ENCODE results near the gene ZNF416. TPM values are rescaled to one million over a fixed set of nuclear protein-coding genes. Genes with fewer than 3 reads are reported as not detected.

The ZNF416 gene
- total and polyA plus RNA-seq, 2 donors (not counting 1 experiment from before 2014, with no cell fraction given) = 1.6 to 13.9 TPM

DNA sequence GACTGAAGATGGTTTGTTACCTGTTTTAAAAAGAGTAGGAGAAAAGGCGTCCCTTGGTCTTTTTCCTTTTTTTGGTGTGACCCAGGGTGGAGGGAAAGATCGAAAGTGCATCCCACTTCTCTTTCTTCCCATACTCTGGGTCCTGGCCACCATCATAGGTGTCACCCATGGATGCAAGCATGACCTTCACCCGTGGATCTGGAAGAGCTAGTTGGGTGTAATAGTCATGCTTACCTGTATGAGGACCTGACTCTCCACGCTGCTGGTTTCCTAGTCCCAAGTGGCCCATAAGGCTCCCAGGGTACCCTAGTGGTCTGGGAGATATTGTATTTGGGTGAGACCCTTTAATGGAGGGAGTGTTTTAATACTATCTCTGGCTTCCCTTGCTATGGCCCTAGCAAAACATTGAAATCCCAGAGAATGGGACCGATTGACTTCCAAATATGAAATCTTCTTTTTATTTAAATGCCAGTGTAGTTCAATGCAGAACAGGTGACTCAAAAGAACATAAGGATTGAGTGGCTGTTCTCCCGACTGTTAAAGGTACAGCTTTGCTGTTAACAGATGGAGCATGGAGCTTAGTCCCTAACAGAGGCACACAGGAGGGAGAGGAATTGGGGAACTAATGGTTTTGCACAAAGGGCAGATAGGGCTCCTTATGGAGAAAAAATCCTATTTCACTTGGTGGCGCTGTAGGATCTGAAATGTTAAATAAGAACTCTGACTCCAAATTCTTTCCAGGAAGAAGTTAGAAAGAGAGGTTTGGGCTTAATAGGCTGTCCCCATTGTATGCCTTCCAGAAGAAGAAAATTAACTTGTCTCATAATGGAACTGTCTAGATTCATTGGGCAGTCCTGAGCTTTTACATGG, 12.1 kb downstream of the ZNF416 start:
- intact Hi-C loops (cut with micrococcal nuclease) = no loop called here
- CTCF ChIA-PET = no interaction called here
- POLR2A ChIA-PET = interaction anchor here (0.6 kb wide), 1 partner anchor 332 kb away, joined by 4 read pairs; no protein-coding TSS in a partner anchor

GRCh38 chr19:57563547-57563946, 15.2 kb downstream of the ZNF416 start:
- intact Hi-C loops (cut with micrococcal nuclease) = no loop called here
- H3K4me3 ChIP-seq (ENCODE audit: control extremely low read depth in 1 of 5, extremely low read depth in 1 of 5, insufficient read depth in 1 of 5, low read depth in 2 of 5, low read length in 4 of 5) = no peak overlapping the region
- Mint-ChIP-seq H3K27me3 (peaks cover 13% of the 10 kb centered on the region), H3K9me3 (ENCODE audit: insufficient read depth) (peaks cover 16% of the 10 kb centered on the region), H3K4me3 (no peak overlapping the region), H3K4me1 (peaks cover 17% of the 10 kb centered on the region), H3K27ac (no peak overlapping the region)
- H3K9me3 ChIP-seq (ENCODE audit: control extremely low read depth in 1 of 3, control insufficient read depth in 2 of 3, insufficient read depth in 1 of 3, low read length in 2 of 3) = peaks cover 23 to 63% (median 36%) of the 10 kb centered on the region in 3 donors
- H3K4me2 ChIP-seq (replicated peaks; ENCODE audit: low read depth, low read length, poor library complexity, severe bottlenecking) = no peak overlapping the region
- ChIA-PET CTCF (no interaction called here), POLR2A (no interaction called here)
- peaks cover 20% of the 10 kb centered on the region for H3K79me2 ChIP-seq (ENCODE audit: control insufficient read depth, insufficient read depth, low read length)
- no peaks in the 10 kb centered on the region for H3K36me3 ChIP-seq (replicated peaks in 1 of 2; ENCODE audit: control extremely low read depth in 1 of 2, control insufficient read depth in 1 of 2, extremely low read depth in 1 of 2, insufficient read depth in 2 of 2, low read length in 1 of 2)
- no peak for ATAC-seq (ENCODE audit: low read depth)
- no peak for DNase-seq
- no peak overlapping the region for H3K9ac ChIP-seq (ENCODE audit: low read length)
- H3K27me3 ChIP-seq (replicated peaks in 1 of 4; ENCODE audit: control extremely low read depth in 1 of 4, control insufficient read depth in 3 of 4, insufficient read depth in 4 of 4, low read length in 3 of 4) = peaks cover 0 to 4% (median 2%) of the 10 kb centered on the region in 4 experiments
- H2AFZ ChIP-seq (ENCODE audit: insufficient read depth, low read depth, low read length, poor library complexity, severe bottlenecking) = no peak overlapping the region
- H4K20me1 ChIP-seq (ENCODE audit: control insufficient read depth, insufficient read depth, low read length, poor library complexity, severe bottlenecking) = no peaks in the 10 kb centered on the region
- 38% methylated on average over 1 of the region's 1 CpG for WGBS (ENCODE audit: insufficient coverage)
- H3K4me1 ChIP-seq (ENCODE audit: control insufficient read depth in 2 of 2, insufficient read depth in 2 of 2, low read length in 2 of 2) = peaks cover 11 to 15% of the 10 kb centered on the region in 2 donors
- TF ChIP-seq EZH2 (IDR thresholded peaks at IDR 0.05; ENCODE audit: borderline replicate concordance, insufficient read depth, low read depth, low read length, poor library complexity, severe bottlenecking) = no peak
- TF ChIP-seq, protein P1, sequence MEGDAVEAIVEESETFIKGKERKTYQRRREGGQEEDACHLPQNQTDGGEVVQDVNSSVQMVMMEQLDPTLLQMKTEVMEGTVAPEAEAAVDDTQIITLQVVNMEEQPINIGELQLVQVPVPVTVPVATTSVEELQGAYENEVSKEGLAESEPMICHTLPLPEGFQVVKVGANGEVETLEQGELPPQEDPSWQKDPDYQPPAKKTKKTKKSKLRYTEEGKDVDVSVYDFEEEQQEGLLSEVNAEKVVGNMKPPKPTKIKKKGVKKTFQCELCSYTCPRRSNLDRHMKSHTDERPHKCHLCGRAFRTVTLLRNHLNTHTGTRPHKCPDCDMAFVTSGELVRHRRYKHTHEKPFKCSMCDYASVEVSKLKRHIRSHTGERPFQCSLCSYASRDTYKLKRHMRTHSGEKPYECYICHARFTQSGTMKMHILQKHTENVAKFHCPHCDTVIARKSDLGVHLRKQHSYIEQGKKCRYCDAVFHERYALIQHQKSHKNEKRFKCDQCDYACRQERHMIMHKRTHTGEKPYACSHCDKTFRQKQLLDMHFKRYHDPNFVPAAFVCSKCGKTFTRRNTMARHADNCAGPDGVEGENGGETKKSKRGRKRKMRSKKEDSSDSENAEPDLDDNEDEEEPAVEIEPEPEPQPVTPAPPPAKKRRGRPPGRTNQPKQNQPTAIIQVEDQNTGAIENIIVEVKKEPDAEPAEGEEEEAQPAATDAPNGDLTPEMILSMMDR (IDR thresholded peaks at IDR 0.05) = no peak
- no peak overlapping the region for H3K27ac ChIP-seq (ENCODE audit: low read length in 2 of 2)

More for the DNA sequence above, 12.1 kb downstream of the ZNF416 start:
- 60% methylated on average over 3 of the region's 7 CpGs for WGBS (ENCODE audit: insufficient coverage)
- peaks cover 0 to 2% of the 10 kb centered on the region in 2 experiments for H3K36me3 ChIP-seq (replicated peaks in 1 of 2; ENCODE audit: control extremely low read depth in 1 of 2, control insufficient read depth in 1 of 2, extremely low read depth in 1 of 2, insufficient read depth in 2 of 2, low read length in 1 of 2)
- no peaks in the 10 kb centered on the region for H3K4me1 ChIP-seq (ENCODE audit: control insufficient read depth in 2 of 2, insufficient read depth in 2 of 2, low read length in 2 of 2)
- TF ChIP-seq EZH2 (IDR thresholded peaks at IDR 0.05; ENCODE audit: borderline replicate concordance, insufficient read depth, low read depth, low read length, poor library complexity, severe bottlenecking) = no peak
- TF ChIP-seq, protein P1 (IDR thresholded peaks at IDR 0.05) = no peak
- H3K9me3 Mint-ChIP-seq (ENCODE audit: insufficient read depth) = peaks cover 20% of the 10 kb centered on the region
- H3K4me3 Mint-ChIP-seq = no peak overlapping the region
- no peak overlapping the region for H2AFZ ChIP-seq (ENCODE audit: insufficient read depth, low read depth, low read length, poor library complexity, severe bottlenecking)
- peaks cover 0 to 3% (median 0%) of the 10 kb centered on the region in 4 experiments for H3K27me3 ChIP-seq (replicated peaks in 1 of 4; ENCODE audit: control extremely low read depth in 1 of 4, control insufficient read depth in 3 of 4, insufficient read depth in 4 of 4, low read length in 3 of 4)
- ATAC-seq (ENCODE audit: low read depth) = no peak
- no peak overlapping the region for H3K9ac ChIP-seq (ENCODE audit: low read length)
- no peak overlapping the region for H3K27ac Mint-ChIP-seq
- H3K79me2 ChIP-seq (ENCODE audit: control insufficient read depth, insufficient read depth, low read length) = no peaks in the 10 kb centered on the region
- H3K27ac ChIP-seq (ENCODE audit: low read length in 2 of 2) = no peak overlapping the region
- H3K4me1 Mint-ChIP-seq = no peaks in the 10 kb centered on the region
- H4K20me1 ChIP-seq (ENCODE audit: control insufficient read depth, insufficient read depth, low read length, poor library complexity, severe bottlenecking) = no peaks in the 10 kb centered on the region
- H3K4me3 ChIP-seq (ENCODE audit: control extremely low read depth in 1 of 5, extremely low read depth in 1 of 5, insufficient read depth in 1 of 5, low read depth in 2 of 5, low read length in 4 of 5) = no peak overlapping the region
- H3K4me2 ChIP-seq (replicated peaks; ENCODE audit: low read depth, low read length, poor library complexity, severe bottlenecking) = no peak overlapping the region
- no peak for DNase-seq
- peaks cover 23 to 79% (median 55%) of the 10 kb centered on the region in 3 donors for H3K9me3 ChIP-seq (ENCODE audit: control extremely low read depth in 1 of 3, control insufficient read depth in 2 of 3, insufficient read depth in 1 of 3, low read length in 2 of 3)
- peaks cover 10% of the 10 kb centered on the region for H3K27me3 Mint-ChIP-seq

All from B cell (primary cell).